Hepatocyte (in vitro differentiated cells): ENCODE results near the gene IRX1. TPM values are rescaled to one million over a fixed set of nuclear protein-coding genes. Genes with fewer than 3 reads are reported as not detected.

ENCODE experiments used
- DNase-seq: peaks from one replicate; pipeline ENCODE4 v3.0.0-alpha.2; 2016; ENCODE audit warnings: low spot score
- H2AFZ ChIP-seq: fragments of 200-600 bp; sonication (generic); 2 replicates; pipeline ENCODE4 v1.6.0; 2016; ENCODE audit warnings: antibody characterized with exemption, mild to moderate bottlenecking
- H3K27ac ChIP-seq: fragments of 200-600 bp; sonication (generic); 2 replicates; pipeline ENCODE4 v1.5.1; 2016; ENCODE audit warnings: mild to moderate bottlenecking
- H3K27me3 ChIP-seq: fragments of 200-600 bp; sonication (generic); 2 replicates; pipeline ENCODE4 v1.6.1; 2016
- H3K36me3 ChIP-seq: fragments of 200-600 bp; sonication (generic); replicated peaks from 2 replicates; pipeline ENCODE4 v1.5.1; 2016; ENCODE audit warnings: low read depth; ENCODE audit not compliant: insufficient read depth
- H3K4me1 ChIP-seq: fragments of 200-600 bp; sonication (generic); 2 replicates; pipeline ENCODE4 v1.5.1; 2016; ENCODE audit warnings: mild to moderate bottlenecking, moderate library complexity; ENCODE audit not compliant: insufficient read depth
- H3K4me2 ChIP-seq: fragments of 200-600 bp; sonication (generic); 2 replicates; pipeline ENCODE4 v1.6.0; 2016
- H3K4me3 ChIP-seq: fragments of 200-600 bp; sonication (generic); 2 replicates; pipeline ENCODE4 v1.5.1; 2016; ENCODE audit warnings: mild to moderate bottlenecking
- H3K79me2 ChIP-seq: fragments of 200-600 bp; sonication (generic); 2 replicates; pipeline ENCODE4 v1.6.0; 2017; ENCODE audit warnings: mild to moderate bottlenecking
- H3K9me2 ChIP-seq: fragments of 200-600 bp; sonication (generic); replicated peaks from 2 replicates; pipeline ENCODE4 v1.6.0; 2017; ENCODE audit warnings: mild to moderate bottlenecking; ENCODE audit not compliant: insufficient read depth
- H3K9me3 ChIP-seq: fragments of 200-600 bp; sonication (generic); 2 replicates; pipeline ENCODE4 v1.5.1; 2016; ENCODE audit warnings: low read depth, mild to moderate bottlenecking
- H4K20me1 ChIP-seq: fragments of 200-600 bp; sonication (generic); 2 replicates; pipeline ENCODE4 v1.6.0; 2016; ENCODE audit warnings: mild to moderate bottlenecking; ENCODE audit not compliant: insufficient read depth, poor library complexity, severe bottlenecking
- CTCF ChIP-seq: fragments of 200-600 bp; sonication (generic); IDR thresholded peaks from 2 replicates; pipeline ENCODE4 v1.5.1; 2016; ENCODE audit warnings: antibody characterized with exemption, mild to moderate bottlenecking; ENCODE audit not compliant: poor library complexity
- EZH2 ChIP-seq: fragments of 200-600 bp; sonication (generic); IDR thresholded peaks from 2 replicates; pipeline ENCODE4 v1.6.1; 2016; ENCODE audit warnings: antibody characterized with exemption, mild to moderate bottlenecking, borderline replicate concordance
- EZH2phosphoT487 ChIP-seq: fragments of 200-600 bp; sonication (generic); IDR thresholded peaks from one replicate; pipeline ENCODE4 v1.6.1; 2018; ENCODE audit warnings: antibody characterized with exemption, mild to moderate bottlenecking, low read depth, moderate library complexity; ENCODE audit not compliant: unreplicated experiment, severe bottlenecking
- WGBS: methylation state at CpG from one replicate; pipeline ENCODE4 v1.1.6; 2016; ENCODE audit warnings: low lambda C conversion rate; ENCODE audit errors: missing lambda C conversion rate; 5-methylcytosine and 5-hydroxymethylcytosine counted together
- polyA plus RNA-seq: library from polyadenylated mRNA; unstranded; fragments of >200 nt; fragmentation: Nextera tagmentation; extraction: Ambion mirVana; gene quantifications from 2 replicates; pipeline ENCODE4 v1.2.1, GENCODE V29; 2016
- total RNA-seq: library from RNA; depleted of rRNA; stranded (reverse); fragments of >200 nt; gene quantifications from 2 replicates; pipeline ENCODE4 v1.2.3, GENCODE V29; 2014

IRX1 gene
- total and polyA plus RNA-seq, 2 experiments from 2014 or later: 3.8 to 10.2 TPM

GRCh38 chr5:3615217-3615616 is 19.6 kb downstream of the IRX1 start:
- no peak overlapping the region for H3K4me3 ChIP-seq
- 80% methylated on average over 2 of the region's 2 CpGs for WGBS
- DNase-seq: no peak
- H3K27me3 ChIP-seq: peaks cover 7% of the 10 kb centered on the region
- no peaks in the 10 kb centered on the region for H3K36me3 ChIP-seq
- no peaks in the 10 kb centered on the region for H3K9me2 ChIP-seq
- no peak for TF ChIP-seq CTCF
- no peak for TF ChIP-seq EZH2
- no peak for TF ChIP-seq EZH2phosphoT487
- no peak overlapping the region for H3K27ac ChIP-seq
- H3K9me3 ChIP-seq: no peaks in the 10 kb centered on the region
- no peak overlapping the region for H3K4me2 ChIP-seq
- H4K20me1 ChIP-seq: no peaks in the 10 kb centered on the region
- H3K4me1 ChIP-seq: no peaks in the 10 kb centered on the region
- H2AFZ ChIP-seq: no peak overlapping the region
- H3K79me2 ChIP-seq: no peaks in the 10 kb centered on the region

- WGBS: 92% methylated on average over 13 of the region's 13 CpGs
These were observed 20.2 kb downstream of the IRX1 start for GRCh38 chr5:3615829-3616228.

GRCh38 chr5:3619579-3619978 is 23.9 kb downstream of the IRX1 start:
- no peaks in the 10 kb centered on the region for H3K79me2 ChIP-seq
- H3K4me3 ChIP-seq: no peak overlapping the region
- 89% methylated on average over 6 of the region's 6 CpGs for WGBS
- no peaks in the 10 kb centered on the region for H3K4me1 ChIP-seq
- no peak for DNase-seq
- no peaks in the 10 kb centered on the region for H3K36me3 ChIP-seq
- no peak for TF ChIP-seq CTCF
- no peak for TF ChIP-seq EZH2phosphoT487
- no peak for TF ChIP-seq EZH2
- H3K27me3 ChIP-seq: no peaks in the 10 kb centered on the region
- no peak overlapping the region for H3K4me2 ChIP-seq
- H4K20me1 ChIP-seq: no peaks in the 10 kb centered on the region
- H3K9me2 ChIP-seq: no peaks in the 10 kb centered on the region
- no peak overlapping the region for H2AFZ ChIP-seq
- H3K9me3 ChIP-seq: no peaks in the 10 kb centered on the region
- H3K27ac ChIP-seq: no peak overlapping the region

More at GRCh38 chr5:3615829-3616228, 20.2 kb downstream of the IRX1 start:
- Histone ChIP-seq H3K27me3 (peaks cover 2% of the 10 kb centered on the region), H4K20me1 (no peaks in the 10 kb centered on the region), H3K9me2 (no peaks in the 10 kb centered on the region), H3K79me2 (no peaks in the 10 kb centered on the region), H3K9me3 (no peaks in the 10 kb centered on the region), H3K4me2 (no peak overlapping the region), H3K36me3 (no peaks in the 10 kb centered on the region), H2AFZ (no peak overlapping the region), H3K4me3 (no peak overlapping the region), H3K4me1 (no peaks in the 10 kb centered on the region), H3K27ac (no peak overlapping the region)
- DNase-seq: no peak
- TF ChIP-seq CTCF (no peak), EZH2 (no peak), EZH2phosphoT487 (no peak)

GRCh38 chr5:3622961-3623360 is 27.3 kb downstream of the IRX1 start:
- Histone ChIP-seq H3K27ac (no peak overlapping the region), H3K4me2 (no peak overlapping the region), H2AFZ (no peak overlapping the region), H3K9me2 (no peaks in the 10 kb centered on the region), H3K9me3 (no peaks in the 10 kb centered on the region), H3K36me3 (no peaks in the 10 kb centered on the region), H3K79me2 (no peaks in the 10 kb centered on the region), H3K27me3 (no peaks in the 10 kb centered on the region), H3K4me1 (no peaks in the 10 kb centered on the region), H4K20me1 (no peaks in the 10 kb centered on the region), H3K4me3 (no peak overlapping the region)
- DNase-seq: no peak
- no peak for TF ChIP-seq EZH2
- TF ChIP-seq CTCF: no peak
- no peak for TF ChIP-seq EZH2phosphoT487
- 89% methylated on average over 9 of the region's 9 CpGs for WGBS
